CD14-positive monocyte (primary cell): Measurements from ENCODE around the gene ANKS6. TPM values are rescaled to one million over a fixed set of nuclear protein-coding genes. Genes with fewer than 3 reads are reported as not detected.

Experiments
- DNase-seq, 3 donors: peaks; one replicate each; pipeline ENCODE4 v3.0.0-alpha.2; 2011 to 2022
- H2AFZ ChIP-seq: 2 replicates; pipeline ENCODE4 v1.6.0; 2012; ENCODE audit warnings: mild to moderate bottlenecking, low read depth, low read length, inconsistent platforms; ENCODE audit not compliant: insufficient read depth, poor library complexity, severe bottlenecking
- H3K27ac ChIP-seq, 2 donors: 1 replicate in 1 of 2; 2 replicates in 1 of 2; pipeline ENCODE4 v1.5.1; 2012 to 2013; ENCODE audit warnings: low read length in 2 of 2, control low read depth in 1 of 2, inconsistent platforms in 1 of 2, low read depth in 1 of 2, mild to moderate bottlenecking in 1 of 2
- H3K27me3 ChIP-seq, 2 donors: one replicate each; pipeline versions ENCODE4 v1.6.0 to v1.6.1; 2011 to 2013; ENCODE audit warnings: low read length in 2 of 2; ENCODE audit not compliant: control insufficient read depth in 2 of 2, insufficient read depth in 2 of 2
- H3K36me3 ChIP-seq, 2 donors: replicated peaks in 1 of 2; 1 replicate in 1 of 2; 2 replicates in 1 of 2; pipeline versions ENCODE4 v1.5.1 to v1.6.1; 2012 to 2013; ENCODE audit warnings: low read length in 2 of 2, control low read depth in 1 of 2, inconsistent platforms in 1 of 2, mild to moderate bottlenecking in 1 of 2; ENCODE audit not compliant: insufficient read depth in 2 of 2, control insufficient read depth in 1 of 2
- H3K4me1 ChIP-seq, 2 donors: 1 replicate in 1 of 2; 2 replicates in 1 of 2; pipeline versions ENCODE4 v1.5.1 to v1.6.1; 2012 to 2013; ENCODE audit warnings: low read length in 2 of 2, control low read depth in 1 of 2, inconsistent platforms in 1 of 2, mild to moderate bottlenecking in 1 of 2, moderate library complexity in 1 of 2; ENCODE audit not compliant: insufficient read depth in 2 of 2, control insufficient read depth in 1 of 2
- H3K4me2 ChIP-seq: replicated peaks from 2 replicates; pipeline ENCODE3; 2012; ENCODE audit warnings: low read length, moderate library complexity, mild to moderate bottlenecking; ENCODE audit not compliant: poor library complexity, severe bottlenecking; ENCODE audit errors: extremely low read depth
- H3K4me3 ChIP-seq, 3 experiments: fragments of 200-600 bp in 1 of 3; sonication (generic) in 1 of 3; replicated peaks in 1 of 3; 1 replicate in 2 of 3; 2 replicates in 1 of 3; pipeline ENCODE4 v1.5.1; 2011 to 2013; ENCODE audit warnings: low read length in 3 of 3, mild to moderate bottlenecking in 3 of 3, control low read depth in 2 of 3, low read depth in 2 of 3, inconsistent platforms in 1 of 3, moderate library complexity in 1 of 3
- H3K79me2 ChIP-seq: 2 replicates; pipeline ENCODE4 v1.6.0; 2012; ENCODE audit warnings: mild to moderate bottlenecking, control low read depth, inconsistent platforms, low read length, moderate library complexity; ENCODE audit not compliant: insufficient read depth
- H3K9ac ChIP-seq: 2 replicates; pipeline ENCODE4 v1.6.0; 2017; ENCODE audit warnings: low read length, mild to moderate bottlenecking; ENCODE audit not compliant: insufficient read depth, poor library complexity, severe bottlenecking
- H3K9me3 ChIP-seq, 2 donors: replicated peaks in 1 of 2; 1 replicate in 1 of 2; 2 replicates in 1 of 2; pipeline versions ENCODE4 v1.5.1 to v1.6.1; 2012 to 2013; ENCODE audit warnings: low read length in 2 of 2, control low read depth in 1 of 2; ENCODE audit not compliant: control insufficient read depth in 1 of 2, insufficient read depth in 1 of 2
- H4K20me1 ChIP-seq: 2 replicates; pipeline ENCODE4 v1.6.0; 2012; ENCODE audit warnings: mild to moderate bottlenecking, low read length, control low read depth, moderate library complexity; ENCODE audit not compliant: insufficient read depth
- H3K27ac Mint-ChIP-seq, 7 donors: one replicate each; pipeline ENCODE4 v1.8.0; 2020; ENCODE audit warnings: mild to moderate bottlenecking in 7 of 7, mixed read lengths in 7 of 7, moderate library complexity in 6 of 7, inconsistent platforms in 2 of 7
- H3K27me3 Mint-ChIP-seq, 3 donors: one replicate each; pipeline ENCODE4 v1.8.0; 2021 to 2022; ENCODE audit warnings: low read depth in 3 of 3, mild to moderate bottlenecking in 3 of 3, mixed read lengths in 3 of 3, moderate library complexity in 3 of 3, inconsistent platforms in 1 of 3
- H3K36me3 Mint-ChIP-seq, 2 donors: one replicate each; pipeline ENCODE4 v1.8.0; 2020; ENCODE audit warnings: mixed read lengths in 2 of 2, inconsistent platforms in 1 of 2, mild to moderate bottlenecking in 1 of 2
- H3K4me1 Mint-ChIP-seq: one replicate; pipeline ENCODE4 v1.8.0; 2020; ENCODE audit warnings: mild to moderate bottlenecking, mixed read lengths
- H3K4me3 Mint-ChIP-seq, 2 donors: one replicate each; pipeline ENCODE4 v1.8.0; 2020; ENCODE audit warnings: mild to moderate bottlenecking in 2 of 2, mixed read lengths in 2 of 2, moderate library complexity in 1 of 2
- H3K9me3 Mint-ChIP-seq, 7 donors: one replicate each; pipeline ENCODE4 v1.8.0; 2020 to 2022; ENCODE audit warnings: mixed read lengths in 7 of 7, mild to moderate bottlenecking in 6 of 7, moderate library complexity in 6 of 7, inconsistent platforms in 2 of 7
- CTCF ChIP-seq: fragments of 200-600 bp; IDR thresholded peaks from one replicate; pipeline ENCODE4 v1.8.0; 2022; ENCODE audit warnings: antibody characterized with exemption, mild to moderate bottlenecking
- WGBS: methylation state at CpG from one replicate; pipeline ENCODE4 v1.1.5; 2013; ENCODE audit warnings: missing lambda C conversion rate; ENCODE audit not compliant: insufficient coverage; 5-methylcytosine and 5-hydroxymethylcytosine counted together
- intact Hi-C, 2 donors: fragments of 100-400 bp; cut with micrococcal nuclease; formaldehyde crosslinking; loops; one replicate each; pipeline versions ENCODE4 v1.15.0 to v1.15.1; 2023
- polyA plus RNA-seq, 3 donors: library from polyadenylated mRNA; depleted of rRNA in 1 of 3; unstranded in 2 of 3; stranded (reverse) in 1 of 3; fragments of 300-500 nt in 2 of 3; fragments of >200 nt in 1 of 3; fragmentation: Illumina TruSeq in 2 of 3; gene quantifications; 1 replicate in 2 of 3; 2 replicates in 1 of 3; pipeline ENCODE4 v1.2.3, GENCODE V29; 2012 to 2021

ANKS6 gene
- polyA plus RNA-seq, 3 donors: 0.20 to 1.5 (median 0.56) TPM

DNA sequence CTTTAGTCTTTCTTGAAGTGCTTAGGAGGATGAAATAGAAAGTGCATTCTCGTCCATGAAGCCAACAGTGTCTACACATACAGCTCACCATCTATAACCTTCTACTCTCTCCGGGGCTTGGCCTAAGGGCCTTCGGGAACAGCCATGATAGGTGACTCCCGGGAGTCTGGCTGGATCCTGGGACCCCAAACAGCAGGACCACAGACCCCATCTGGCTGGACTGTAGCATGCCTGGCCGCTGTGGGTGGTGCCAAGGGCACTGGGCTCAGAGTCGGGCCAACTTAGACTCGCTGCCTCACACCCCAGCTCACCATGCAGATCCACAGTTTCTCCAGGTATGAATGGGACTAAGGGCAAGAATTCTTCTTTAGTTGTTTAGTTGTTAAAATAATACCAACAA, 104.0 kb downstream of the ANKS6 start:
- intact Hi-C loops: no loop called here
- Histone ChIP-seq H3K4me3 (no peak overlapping the region), H3K36me3 (no peaks in the 10 kb centered on the region), H3K79me2 (no peaks in the 10 kb centered on the region), H3K27ac (no peak overlapping the region), H3K4me2 (no peak overlapping the region), H4K20me1 (no peaks in the 10 kb centered on the region), H3K9me3 (no peaks in the 10 kb centered on the region), H2AFZ (no peak overlapping the region), H3K9ac (no peak overlapping the region), H3K4me1 (no peaks in the 10 kb centered on the region), H3K27me3 (no peaks in the 10 kb centered on the region)
- WGBS: 100% methylated on average over 2 of the region's 7 CpGs
- DNase-seq: no peak
- H3K4me3 Mint-ChIP-seq: no peak overlapping the region
- no peak overlapping the region for H3K27ac Mint-ChIP-seq
- H3K9me3 Mint-ChIP-seq: peaks cover 0 to 5% (median 0%) of the 10 kb centered on the region in 7 donors
- no peaks in the 10 kb centered on the region for H3K36me3 Mint-ChIP-seq
- no peak for TF ChIP-seq CTCF
- H3K27me3 Mint-ChIP-seq: peaks cover 3 to 14% (median 6%) of the 10 kb centered on the region in 3 donors
- no peaks in the 10 kb centered on the region for H3K4me1 Mint-ChIP-seq

- intact Hi-C loops: no loop called here
- peaks cover 3 to 11% (median 6%) of the 10 kb centered on the region in 3 donors for H3K27me3 Mint-ChIP-seq
- Histone ChIP-seq H3K9me3 (no peaks in the 10 kb centered on the region), H3K36me3 (no peaks in the 10 kb centered on the region), H3K27me3 (no peaks in the 10 kb centered on the region), H4K20me1 (no peaks in the 10 kb centered on the region), H3K4me1 (no peaks in the 10 kb centered on the region), H3K4me3 (no peak overlapping the region), H3K79me2 (no peaks in the 10 kb centered on the region), H3K4me2 (no peak overlapping the region), H3K27ac (no peak overlapping the region), H3K9ac (no peak overlapping the region), H2AFZ (no peak overlapping the region)
- TF ChIP-seq CTCF: no peak
- H3K4me3 Mint-ChIP-seq: no peak overlapping the region
- H3K9me3 Mint-ChIP-seq: peaks cover 0 to 2% (median 0%) of the 10 kb centered on the region in 7 donors
- no peaks in the 10 kb centered on the region for H3K36me3 Mint-ChIP-seq
- WGBS: 93% methylated on average over 2 of the region's 3 CpGs
- peak overlapping the region in 1 of 7 donors; percentile 17 for H3K27ac Mint-ChIP-seq
- DNase-seq: no peak
- no peaks in the 10 kb centered on the region for H3K4me1 Mint-ChIP-seq
Measured at GRCh38 chr9:98691890-98692289, 104.5 kb downstream of the ANKS6 start.
